ENCODE results near the gene PACSIN1. TPM values are rescaled to one million over a fixed set of nuclear protein-coding genes. Genes with fewer than 3 reads are reported as not detected.

The PACSIN1 gene
- total RNA-seq, 1 experiment from 2014 or later = 0.26 TPM

GRCh38 chr6:34475238-34475682 lies 9.4 kb downstream of the PACSIN1 start:
- H3K27ac Mint-ChIP-seq (ENCODE audit: unreplicated experiment) = no peak overlapping the region
- no peak for TF ChIP-seq CTCF (IDR thresholded peaks at IDR 0.05; ENCODE audit: unreplicated experiment)
- H3K36me3 Mint-ChIP-seq (ENCODE audit: insufficient read depth, unreplicated experiment) = no peaks in the 10 kb centered on the region
- CTCF ChIA-PET = interaction anchor here (1.3 kb wide), 1 partner anchor 11 kb away, joined by 8 read pairs; no protein-coding TSS in a partner anchor
- peaks cover 44% of the 10 kb centered on the region for H3K27me3 Mint-ChIP-seq (ENCODE audit: unreplicated experiment)
- no TSS peak for BruUV-seq (replicated peaks)
- H3K9me3 Mint-ChIP-seq (ENCODE audit: low read depth, unreplicated experiment) = peaks cover 4% of the 10 kb centered on the region
- no peak overlapping the region for H3K4me3 Mint-ChIP-seq (ENCODE audit: low read depth, unreplicated experiment)
- intact Hi-C loops (cut with micrococcal nuclease; ENCODE audit: unreplicated experiment) = no loop called here
- no peaks in the 10 kb centered on the region for H3K4me1 Mint-ChIP-seq (ENCODE audit: low read depth, unreplicated experiment)
- DNase-seq = no peak

GRCh38 chr6:34475767-34476328 lies 10.0 kb downstream of the PACSIN1 start:
- BruUV-seq (replicated peaks) = no TSS peak
- Mint-ChIP-seq H3K4me1 (ENCODE audit: low read depth, unreplicated experiment) (no peaks in the 10 kb centered on the region), H3K9me3 (ENCODE audit: low read depth, unreplicated experiment) (peaks cover 4% of the 10 kb centered on the region), H3K27me3 (ENCODE audit: unreplicated experiment) (peaks cover 44% of the 10 kb centered on the region), H3K4me3 (ENCODE audit: low read depth, unreplicated experiment) (no peak overlapping the region), H3K27ac (ENCODE audit: unreplicated experiment) (no peak overlapping the region), H3K36me3 (ENCODE audit: insufficient read depth, unreplicated experiment) (no peaks in the 10 kb centered on the region)
- DNase-seq = no peak
- intact Hi-C loops (cut with micrococcal nuclease; ENCODE audit: unreplicated experiment) = no loop called here
- TF ChIP-seq CTCF (IDR thresholded peaks at IDR 0.05; ENCODE audit: unreplicated experiment) = no peak
- CTCF ChIA-PET = interaction anchor here (0.8 to 1.3 kb wide), 2 partner anchors 8 to 11 kb away, joined by 3 to 8 read pairs; no protein-coding TSS in a partner anchor

- Mint-ChIP-seq H3K4me3 (ENCODE audit: low read depth, unreplicated experiment) (no peak overlapping the region), H3K27ac (ENCODE audit: unreplicated experiment) (no peak overlapping the region), H3K4me1 (ENCODE audit: low read depth, unreplicated experiment) (no peaks in the 10 kb centered on the region), H3K36me3 (ENCODE audit: insufficient read depth, unreplicated experiment) (no peaks in the 10 kb centered on the region), H3K9me3 (ENCODE audit: low read depth, unreplicated experiment) (peaks cover 4% of the 10 kb centered on the region), H3K27me3 (ENCODE audit: unreplicated experiment) (peaks cover 38% of the 10 kb centered on the region)
- intact Hi-C loops (cut with micrococcal nuclease; ENCODE audit: unreplicated experiment) = no loop called here
- no TSS peak for BruUV-seq (replicated peaks)
- DNase-seq = no peak
- no peak for TF ChIP-seq CTCF (IDR thresholded peaks at IDR 0.05; ENCODE audit: unreplicated experiment)
- CTCF ChIA-PET = interaction anchor here (0.7 to 0.8 kb wide), 2 partner anchors 8 to 14 kb away, joined by 3 to 5 read pairs; no protein-coding TSS in a partner anchor
Observed at GRCh38 chr6:34476447-34476846, 10.6 kb downstream of the PACSIN1 start.

- intact Hi-C loops (cut with micrococcal nuclease; ENCODE audit: unreplicated experiment) = no loop called here
- H3K4me3 Mint-ChIP-seq (ENCODE audit: low read depth, unreplicated experiment) = no peak overlapping the region
- H3K36me3 Mint-ChIP-seq (ENCODE audit: insufficient read depth, unreplicated experiment) = no peaks in the 10 kb centered on the region
- peaks cover 4% of the 10 kb centered on the region for H3K9me3 Mint-ChIP-seq (ENCODE audit: low read depth, unreplicated experiment)
- no peak overlapping the region for H3K27ac Mint-ChIP-seq (ENCODE audit: unreplicated experiment)
- peaks cover 33% of the 10 kb centered on the region for H3K27me3 Mint-ChIP-seq (ENCODE audit: unreplicated experiment)
- no peak for DNase-seq
- no TSS peak for BruUV-seq (replicated peaks)
- no peaks in the 10 kb centered on the region for H3K4me1 Mint-ChIP-seq (ENCODE audit: low read depth, unreplicated experiment)
- no peak for TF ChIP-seq CTCF (IDR thresholded peaks at IDR 0.05; ENCODE audit: unreplicated experiment)
- CTCF ChIA-PET = interaction anchor here (0.7 kb wide), 1 partner anchor 14 kb away, joined by 5 read pairs; no protein-coding TSS in a partner anchor
Observed at GRCh38 chr6:34476921-34477320, 11.0 kb downstream of the PACSIN1 start.

Data from Calu3 (cell line).